ENCODE data around the gene GULP1.

GULP1 gene

GRCh38 chr2:188326669-188327301 lies 35.1 kb downstream of the GULP1 start:
- DNase-seq = peak; percentile 30

DNA sequence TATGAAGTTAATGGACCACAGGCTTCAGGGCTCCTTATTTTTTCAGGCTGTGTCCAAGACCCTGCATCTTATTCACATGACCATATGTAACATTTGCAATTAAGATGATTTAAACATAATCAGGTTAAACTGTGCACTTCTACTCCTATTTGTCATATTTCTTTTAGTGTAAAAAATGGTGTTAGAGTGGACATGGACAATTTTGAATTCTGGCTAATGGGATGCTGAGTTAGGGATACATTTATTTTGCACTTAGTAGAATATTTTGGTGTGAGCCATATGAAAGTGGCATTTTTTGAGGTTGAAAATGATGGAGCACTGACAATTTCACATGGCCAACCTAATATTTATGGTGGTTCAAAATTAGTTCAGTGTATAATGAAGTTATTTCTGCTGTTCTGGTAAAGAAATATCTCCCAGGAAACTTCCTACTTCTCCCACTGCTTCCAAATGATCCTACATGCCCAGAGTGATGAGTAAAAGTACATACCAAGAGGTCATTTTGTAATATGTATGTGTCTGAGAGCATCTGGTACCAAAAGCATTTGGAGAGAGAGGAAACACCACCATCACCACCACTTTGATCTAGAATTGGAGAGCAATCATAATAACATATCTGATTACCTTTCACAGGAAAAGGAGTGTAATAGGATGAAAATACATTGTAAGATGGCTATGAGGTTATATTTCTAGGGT lies 36.0 kb downstream of the GULP1 start:
- no peak for DNase-seq

GRCh38 chr2:188328419-188328818 lies 36.7 kb downstream of the GULP1 start:
- DNase-seq = no peak

GRCh38 chr2:188330316-188331053 lies 38.8 kb downstream of the GULP1 start:
- no peak for DNase-seq

DNA sequence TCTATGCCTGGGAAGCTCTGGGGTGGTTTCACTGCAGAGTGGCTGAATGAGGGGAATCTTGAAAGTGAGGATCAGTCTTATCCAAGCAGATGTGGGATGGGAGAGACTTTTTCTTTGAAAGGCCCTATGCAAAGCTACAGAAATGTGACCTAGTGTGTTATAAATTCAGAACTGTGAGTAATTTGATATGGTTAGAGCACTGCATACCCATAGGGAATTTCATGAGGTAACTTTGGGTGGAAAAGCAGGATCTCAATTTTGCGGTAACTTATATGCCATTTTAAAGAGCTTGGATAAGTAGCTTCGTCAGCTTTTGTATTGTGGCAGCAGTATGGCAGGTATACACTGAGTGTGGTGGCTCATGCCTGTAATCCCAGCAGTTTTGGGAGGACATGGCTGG lies 40.9 kb downstream of the GULP1 start:
- no peak for DNase-seq

- peak; percentile 46 for DNase-seq
Measured at GRCh38 chr2:188333751-188334524, 42.3 kb downstream of the GULP1 start.

DNA sequence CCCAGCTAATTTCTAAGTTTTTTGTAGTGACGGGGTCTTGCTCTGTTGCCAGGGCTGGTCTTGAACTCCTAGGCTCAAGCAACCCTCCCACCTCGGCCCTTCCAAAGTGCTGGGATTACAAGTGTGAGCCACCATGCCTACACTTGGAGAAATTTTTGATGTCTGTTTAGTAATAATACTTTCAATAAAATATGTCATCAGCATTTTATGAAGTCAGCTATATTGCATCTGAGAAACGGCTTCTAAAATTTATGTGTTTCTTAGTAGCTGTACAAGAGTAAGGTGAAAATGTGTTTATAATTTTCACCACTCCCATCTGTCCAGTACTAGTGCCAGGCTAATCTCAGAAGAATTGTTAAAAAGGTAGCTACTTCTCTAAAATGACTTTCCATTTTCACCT lies 46.8 kb downstream of the GULP1 start:
- no peak for DNase-seq

DNA sequence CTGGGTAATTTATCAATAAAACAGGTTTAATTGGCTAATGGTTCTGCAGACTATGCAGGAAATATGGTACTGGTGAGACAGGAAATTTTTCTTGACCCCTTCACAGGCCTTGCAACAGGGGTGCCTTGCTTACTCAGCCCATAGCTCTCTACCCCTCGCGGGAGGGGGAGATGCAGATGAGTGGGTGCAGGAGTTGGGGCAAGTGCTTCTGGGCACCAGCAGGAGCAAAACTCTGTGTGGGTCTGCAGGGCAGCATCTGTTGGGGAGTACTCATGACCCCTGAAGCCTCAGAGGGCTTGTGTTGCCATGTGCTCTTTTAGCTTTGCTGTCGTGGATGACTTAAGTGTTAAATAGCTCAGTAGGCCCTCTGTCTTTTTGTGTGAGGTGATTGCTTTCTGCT lies 48.6 kb downstream of the GULP1 start:
- DNase-seq = no peak

DNA sequence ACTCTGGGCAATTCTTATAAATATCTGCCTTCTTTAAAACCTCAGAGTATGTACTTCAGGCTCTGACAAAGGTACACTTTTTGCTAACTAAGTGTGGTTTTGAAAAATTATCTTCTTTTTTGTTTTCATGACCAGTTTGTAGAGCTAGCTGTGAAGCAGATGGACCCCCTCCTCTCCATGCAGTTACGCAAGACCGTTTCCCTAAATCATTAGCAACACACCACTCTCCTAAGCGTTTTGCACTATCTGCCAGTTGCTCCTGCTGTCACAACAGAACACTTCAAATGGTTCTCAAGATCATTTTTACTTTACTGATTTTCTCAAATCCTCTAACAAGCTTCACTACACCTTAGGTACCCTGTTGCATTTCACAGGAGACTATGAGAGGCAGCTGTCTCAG lies 53.3 kb downstream of the GULP1 start:
- DNase-seq = no peak

DNA sequence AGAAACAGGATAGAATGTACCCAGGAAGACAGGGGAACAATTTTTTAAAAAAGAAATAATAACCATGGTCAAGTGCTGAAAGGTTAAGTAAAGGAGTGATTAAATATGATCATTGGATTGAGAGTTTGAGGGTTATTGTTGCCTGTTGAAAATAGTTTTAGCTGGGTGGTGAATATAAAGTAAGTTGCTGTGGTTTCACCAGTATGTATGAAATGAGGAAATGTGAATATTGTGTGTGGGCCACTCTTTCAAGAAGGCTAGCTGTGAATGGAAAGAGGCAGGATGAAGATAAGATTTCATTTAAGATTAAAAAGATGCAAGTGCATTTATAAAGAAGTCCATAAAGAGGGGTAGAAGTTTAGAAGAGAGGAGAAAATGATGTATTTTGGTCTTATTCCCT lies 53.8 kb downstream of the GULP1 start:
- DNase-seq = no peak

- DNase-seq = no peak
Measured at GRCh38 chr2:188345831-188346458, 54.3 kb downstream of the GULP1 start.

GRCh38 chr2:188349019-188349418 lies 57.3 kb downstream of the GULP1 start:
- no peak for DNase-seq

DNA sequence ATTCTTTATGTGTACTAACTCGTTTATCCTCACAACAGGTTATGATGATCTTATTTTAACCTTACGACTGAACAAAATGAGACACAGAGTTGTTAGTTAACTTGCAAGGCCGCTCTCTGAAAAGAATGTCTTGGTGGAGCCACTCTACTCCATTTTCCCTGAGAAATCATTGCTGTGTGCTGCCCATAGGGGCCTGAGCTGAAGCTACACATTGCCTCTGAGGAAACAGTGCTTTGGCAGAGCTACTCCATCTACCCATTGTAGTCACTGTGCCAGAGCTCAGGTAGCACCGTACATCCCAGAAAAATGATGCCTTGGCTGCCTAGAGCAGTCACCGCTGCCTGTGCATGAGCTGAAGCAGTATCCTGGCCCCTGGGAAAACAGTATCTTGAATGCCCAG lies 61.6 kb downstream of the GULP1 start:
- no peak for DNase-seq

DNA sequence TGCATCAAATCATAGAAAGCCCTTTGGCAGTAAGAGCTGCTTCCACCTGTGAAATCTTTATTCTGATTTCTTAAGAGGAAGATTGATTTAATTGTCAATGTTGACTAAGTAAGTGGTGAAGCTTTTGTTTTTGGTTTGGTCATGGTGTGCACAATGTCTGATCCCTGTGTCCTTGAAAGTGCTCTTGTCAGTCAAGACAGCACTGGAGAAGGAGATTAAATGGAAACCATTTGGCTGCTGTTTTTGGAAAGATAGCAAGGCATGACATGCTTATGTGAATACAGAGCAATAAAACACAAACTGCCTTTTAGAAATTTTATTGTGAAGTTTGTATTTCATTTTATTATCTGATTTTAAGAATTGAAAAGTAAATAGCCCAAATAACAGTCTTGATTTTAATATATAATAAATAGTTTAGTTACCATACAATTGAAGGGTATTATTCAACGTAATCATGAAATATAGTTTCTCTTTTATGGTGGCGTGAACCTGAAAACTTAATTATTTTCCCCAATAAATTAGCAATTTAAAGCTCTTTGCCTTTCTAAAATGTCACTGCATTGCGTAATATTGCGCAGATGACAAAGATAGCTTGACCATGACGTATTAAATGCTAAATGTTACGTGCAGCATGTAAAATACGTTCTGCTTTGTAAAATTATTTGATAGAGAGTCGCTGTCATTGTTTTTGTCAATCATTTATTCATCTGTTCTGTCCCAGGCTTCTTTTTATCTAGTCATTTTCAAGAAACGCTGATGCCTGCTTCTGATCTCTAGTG lies 69.0 kb downstream of the GULP1 start:
- DNase-seq = no peak

- DNase-seq = no peak
Measured at GRCh38 chr2:188364033-188364630, 72.5 kb downstream of the GULP1 start.

DNA sequence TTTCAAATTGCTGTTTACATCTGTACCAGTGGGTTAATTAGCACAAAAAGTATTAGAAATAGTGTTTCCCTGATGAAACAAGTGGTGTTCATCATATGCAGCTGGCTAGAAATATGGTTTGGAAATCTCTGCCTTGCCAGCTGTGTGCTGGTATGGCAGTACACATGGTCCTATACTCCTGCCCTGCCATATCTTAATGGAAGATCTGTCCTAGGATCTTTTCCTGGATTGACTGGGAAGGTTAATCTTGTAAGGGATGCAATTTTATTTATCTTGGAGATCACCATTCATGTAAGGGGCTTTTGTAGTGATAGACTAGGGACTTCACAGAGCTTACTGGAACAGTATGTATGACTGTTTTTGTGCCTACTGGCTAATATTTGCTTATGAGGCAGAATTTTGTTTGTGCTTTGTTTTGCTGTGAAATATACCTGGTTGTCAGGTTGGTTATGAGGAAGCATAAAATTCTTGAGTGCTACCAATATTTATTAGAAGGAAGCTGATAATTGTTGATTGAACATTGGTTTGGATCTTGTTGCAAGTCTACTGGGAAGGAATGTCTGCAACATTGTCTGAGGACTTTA lies 73.5 kb downstream of the GULP1 start:
- DNase-seq = no peak

DNA sequence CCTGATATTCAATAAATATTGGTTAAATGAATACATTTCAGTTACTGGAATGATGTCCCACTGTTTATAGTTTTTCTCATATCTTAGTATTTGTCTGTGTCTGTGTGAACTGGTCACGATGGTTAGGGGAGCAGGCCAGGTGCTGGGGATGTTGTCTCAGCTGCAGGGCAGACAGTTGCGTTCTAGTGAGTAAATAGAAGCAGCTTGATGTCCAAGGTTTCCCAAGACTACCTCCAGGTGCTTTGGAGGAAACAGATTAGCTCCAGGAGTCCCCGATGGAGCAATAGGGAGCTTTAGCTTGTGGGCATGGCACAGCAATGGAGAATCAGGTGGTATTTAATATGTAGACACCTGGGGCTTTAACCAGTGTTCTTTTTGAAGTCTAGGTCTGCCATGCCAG lies 75.5 kb downstream of the GULP1 start:
- DNase-seq = no peak

- DNase-seq = peak; percentile 16
Measured at GRCh38 chr2:188369365-188369764, 77.7 kb downstream of the GULP1 start.

DNA sequence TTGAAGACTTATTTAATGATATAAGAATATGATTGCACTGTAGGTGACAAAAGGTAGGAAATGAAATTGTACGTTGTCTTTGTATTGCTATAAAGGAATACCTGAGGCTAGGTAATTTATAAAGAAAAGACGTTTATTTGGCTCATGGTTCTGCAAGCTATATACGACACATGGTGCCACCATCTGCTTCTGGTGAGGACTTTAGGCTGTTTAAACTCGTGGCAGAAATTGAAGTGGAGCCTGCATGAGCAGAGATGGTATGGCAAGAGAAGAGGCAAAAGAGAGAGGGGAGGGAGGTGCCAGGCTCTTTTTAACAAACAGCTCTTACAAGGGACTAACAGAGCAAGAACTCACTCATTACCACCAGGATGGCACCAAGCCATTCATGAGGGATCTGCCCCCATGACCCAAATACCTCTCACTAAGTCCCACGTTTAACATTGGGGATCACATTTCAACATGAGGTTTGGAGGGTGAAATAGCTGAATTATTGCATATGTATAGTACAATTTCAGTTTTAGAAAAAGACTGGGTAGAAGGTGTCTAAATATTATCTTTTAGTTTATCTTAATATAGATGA lies 86.8 kb downstream of the GULP1 start:
- DNase-seq = no peak

GRCh38 chr2:188379748-188380147 lies 88.1 kb downstream of the GULP1 start:
- DNase-seq = no peak

DNA sequence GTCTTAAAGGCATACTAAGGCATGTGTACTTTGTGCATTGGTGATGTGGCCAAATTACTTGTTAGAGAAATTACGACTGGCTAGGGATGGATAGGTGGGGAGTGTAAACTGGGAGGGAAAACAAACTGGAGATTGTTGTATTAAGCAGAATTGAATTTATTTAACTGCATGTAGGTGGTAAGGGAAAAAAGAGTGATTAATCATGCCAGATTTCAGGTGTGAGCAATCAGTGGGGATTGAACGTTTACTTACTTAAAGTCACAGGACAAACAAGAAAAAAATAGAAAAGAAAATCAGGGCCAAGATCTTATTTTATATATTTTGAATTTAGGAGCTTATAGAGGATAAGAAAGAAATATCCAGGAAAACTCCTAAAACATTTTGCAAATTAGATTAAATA lies 88.6 kb downstream of the GULP1 start:
- DNase-seq = no peak
